Activated T-helper 2 cell treated with anti-CD3 and anti-CD28 coated beads, Interferon-gamma antibody, Interleukin-2, Interleukin-4, amounts not matched to agents 10 μg/mL and 5 μg/mL and 100 μg/mL, durations not matched to agents 14 hours and 24 hours and 36 hours (primary cell): ENCODE data around the gene KIF9. TPM values are rescaled to one million over a fixed set of nuclear protein-coding genes. Genes with fewer than 3 reads are reported as not detected.
"Not testable (repeated sequence)": the region's sequence is repeated elsewhere in the genome, so short reads cannot be mapped to it uniquely, and the experiment has no call there.

Experiments used
- DNase-seq: peaks from one replicate; pipeline ENCODE4 v3.0.0; 2021; ENCODE audit warnings: low spot score
- H3K27ac Mint-ChIP-seq: one replicate; pipeline ENCODE4 v1.8.0; 2021; ENCODE audit warnings: mixed read lengths
- H3K27me3 Mint-ChIP-seq: one replicate; pipeline ENCODE4 v1.8.0; 2021; ENCODE audit warnings: low read depth, mixed read lengths
- H3K36me3 Mint-ChIP-seq: one replicate; pipeline ENCODE4 v1.8.0; 2021; ENCODE audit warnings: low read depth, mixed read lengths
- H3K4me1 Mint-ChIP-seq: one replicate; pipeline ENCODE4 v1.8.0; 2021; ENCODE audit warnings: low read depth, mixed read lengths
- H3K4me3 Mint-ChIP-seq: one replicate; pipeline ENCODE4 v1.8.0; 2021; ENCODE audit warnings: low read depth, mild to moderate bottlenecking, moderate library complexity, mixed read lengths
- H3K9me3 Mint-ChIP-seq: one replicate; pipeline ENCODE4 v1.8.0; 2021; ENCODE audit warnings: mixed read lengths
- intact Hi-C: fragments of 100-400 bp; cut with micrococcal nuclease; formaldehyde crosslinking; loops from one replicate; pipeline ENCODE4 v1.15.1; 2023
- total RNA-seq: library from RNA; stranded (reverse); gene quantifications from 2 replicates; pipeline ENCODE4 v1.2.3, GENCODE V29; 2022

The KIF9 gene
- total RNA-seq, 1 donor from 2014 or later, result 3.5 TPM

DNA sequence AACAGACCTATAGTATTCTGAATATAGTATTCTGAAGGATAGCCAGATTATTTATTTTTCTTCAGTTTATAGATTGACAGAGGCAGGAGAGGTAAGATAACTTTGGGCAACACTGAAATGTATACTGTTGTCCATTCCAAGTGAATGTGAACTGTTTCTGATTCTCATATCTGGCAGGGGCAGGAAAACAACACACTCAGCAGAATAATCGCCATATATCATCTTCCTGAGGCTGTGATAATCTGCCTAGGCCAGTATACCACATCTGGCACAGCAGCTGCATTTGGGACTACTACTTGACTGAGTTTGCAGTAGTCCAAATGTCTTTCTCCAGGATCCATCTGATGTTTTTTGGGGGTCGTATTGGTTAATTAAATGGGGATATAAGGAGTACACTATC, 96.3 kb downstream of the KIF9 start:
- Mint-ChIP-seq H3K36me3 (peaks cover 3% of the 10 kb centered on the region), H3K27me3 (no peaks in the 10 kb centered on the region), H3K4me1 (no peaks in the 10 kb centered on the region), H3K27ac (no peak overlapping the region), H3K4me3 (no peak overlapping the region), H3K9me3 (no peaks in the 10 kb centered on the region)
- intact Hi-C loops, result no loop called here
- DNase-seq, result no peak

- DNase-seq, intact Hi-C loops, H3K36me3 Mint-ChIP-seq, H3K4me1 Mint-ChIP-seq, H3K9me3 Mint-ChIP-seq, H3K27me3 Mint-ChIP-seq, H3K4me3 Mint-ChIP-seq: not testable (repeated sequence)
- peak overlapping the region; percentile 52 for H3K27ac Mint-ChIP-seq
These were observed 100.9 kb downstream of the KIF9 start for GRCh38 chr3:47181685-47182084.

GRCh38 chr3:47180011-47180410, 102.6 kb downstream of the KIF9 start:
- DNase-seq, result not testable (repeated sequence)

More at GRCh38 chr3:47180011-47180410, 102.6 kb downstream of the KIF9 start:
- H3K9me3 Mint-ChIP-seq, H3K36me3 Mint-ChIP-seq, intact Hi-C loops, H3K4me3 Mint-ChIP-seq, H3K27ac Mint-ChIP-seq, H3K27me3 Mint-ChIP-seq, H3K4me1 Mint-ChIP-seq: not testable (repeated sequence)

Other genes with a start within 250 kb of the KIF9 start
- gene SETD2, start 118.7 kb downstream of the KIF9 start, total RNA-seq, result 41.2 and 43.6 TPM in 2 replicates
- gene KLHL18, start 145 bp upstream of the KIF9 start, total RNA-seq, result 35.7 and 40.9 TPM in 2 replicates
- 35.7 and 38.3 TPM in 2 replicates for gene PTPN23, start 98.2 kb upstream of the KIF9 start, total RNA-seq
- gene SCAP, start 193.1 kb upstream of the KIF9 start, total RNA-seq, result 79.6 and 83.9 TPM in 2 replicates
- 44.0 and 46.8 TPM in 2 replicates for gene ELP6, start 230.9 kb upstream of the KIF9 start, total RNA-seq